Neural crest cell (in vitro differentiated cells): ENCODE data around the gene ST3GAL2. TPM values are rescaled to one million over a fixed set of nuclear protein-coding genes. Genes with fewer than 3 reads are reported as not detected.
A peak's percentile ranks its signal among the peaks of the same experiment; 100 is the strongest.

Experiments used
- DNase-seq: peaks from one replicate; pipeline ENCODE4 v3.0.0; 2021; ENCODE audit warnings: low read depth, mixed read lengths, low spot score
- H3K27ac Mint-ChIP-seq: one replicate; pipeline ENCODE4 v1.8.0; 2021; ENCODE audit warnings: mild to moderate bottlenecking, mixed read lengths; ENCODE audit not compliant: unreplicated experiment
- H3K27me3 Mint-ChIP-seq: 2 replicates; pipeline ENCODE4 v1.8.0; 2021; ENCODE audit warnings: low read depth, mild to moderate bottlenecking, mixed read lengths
- H3K36me3 Mint-ChIP-seq: 2 replicates; pipeline ENCODE4 v1.8.0; 2021; ENCODE audit warnings: low read depth, mild to moderate bottlenecking, mixed read lengths
- H3K4me1 Mint-ChIP-seq: 2 replicates; pipeline ENCODE4 v1.8.0; 2021; ENCODE audit warnings: mixed read lengths
- H3K4me3 Mint-ChIP-seq: one replicate; pipeline ENCODE4 v1.8.0; 2021; ENCODE audit warnings: mild to moderate bottlenecking, mixed read lengths
- H3K9me3 Mint-ChIP-seq: 2 replicates; pipeline ENCODE4 v1.8.0; 2021; ENCODE audit warnings: mixed read lengths
- CTCF ChIP-seq: fragments of 200-600 bp; sonication (generic); conservative IDR thresholded peaks from 2 replicates; pipeline ENCODE4 v1.5.0; 2021; ENCODE audit warnings: antibody characterized with exemption, mild to moderate bottlenecking
- total RNA-seq: library from RNA; stranded (reverse); gene quantifications from 2 replicates; pipeline ENCODE4 v1.2.1, GENCODE V29; 2021

The ST3GAL2 gene
- total RNA-seq, 1 donor from 2014 or later: 41.8 TPM

GRCh38 chr16:70395345-70395901, 43.5 kb downstream of the ST3GAL2 start:
- TF ChIP-seq CTCF: peak; percentile 70
- DNase-seq: peak; percentile 75
- H3K36me3 Mint-ChIP-seq: peaks cover 3% of the 10 kb centered on the region
- no peak overlapping the region for H3K27ac Mint-ChIP-seq
- peaks cover 6% of the 10 kb centered on the region for H3K4me1 Mint-ChIP-seq
- H3K9me3 Mint-ChIP-seq: no peaks in the 10 kb centered on the region
- H3K4me3 Mint-ChIP-seq: no peak overlapping the region
- no peaks in the 10 kb centered on the region for H3K27me3 Mint-ChIP-seq

- Mint-ChIP-seq H3K27me3 (no peaks in the 10 kb centered on the region), H3K27ac (no peak overlapping the region), H3K4me3 (no peak overlapping the region), H3K36me3 (peaks cover 3% of the 10 kb centered on the region), H3K4me1 (peaks cover 6% of the 10 kb centered on the region), H3K9me3 (no peaks in the 10 kb centered on the region)
- no peak for DNase-seq
- TF ChIP-seq CTCF: no peak
Measured at GRCh38 chr16:70394853-70395252, 44.0 kb downstream of the ST3GAL2 start.

- DNase-seq: no peak
- H3K9me3 Mint-ChIP-seq: no peaks in the 10 kb centered on the region
- H3K36me3 Mint-ChIP-seq: peaks cover 3% of the 10 kb centered on the region
- TF ChIP-seq CTCF: no peak
- H3K27ac Mint-ChIP-seq: peak overlapping the region; percentile 91
- peaks cover 6% of the 10 kb centered on the region for H3K4me1 Mint-ChIP-seq
- H3K27me3 Mint-ChIP-seq: no peaks in the 10 kb centered on the region
- H3K4me3 Mint-ChIP-seq: no peak overlapping the region
Measured at GRCh38 chr16:70393662-70394061, 45.2 kb downstream of the ST3GAL2 start.

- Mint-ChIP-seq H3K27me3 (no peaks in the 10 kb centered on the region), H3K27ac (peak overlapping the region; percentile 71), H3K4me1 (peaks cover 6% of the 10 kb centered on the region), H3K9me3 (no peaks in the 10 kb centered on the region), H3K4me3 (no peak overlapping the region), H3K36me3 (peaks cover 7% of the 10 kb centered on the region)
- TF ChIP-seq CTCF: no peak
- no peak for DNase-seq
Measured at GRCh38 chr16:70392606-70393005, 46.3 kb downstream of the ST3GAL2 start.

- Mint-ChIP-seq H3K27me3 (no peaks in the 10 kb centered on the region), H3K9me3 (no peaks in the 10 kb centered on the region), H3K27ac (no peak overlapping the region), H3K4me1 (peaks cover 6% of the 10 kb centered on the region), H3K4me3 (no peak overlapping the region), H3K36me3 (peaks cover 7% of the 10 kb centered on the region)
- no peak for TF ChIP-seq CTCF
- no peak for DNase-seq
Measured at GRCh38 chr16:70391881-70392481, 46.9 kb downstream of the ST3GAL2 start.
